ENCODE data around the gene CHST14.

GRCh38 chr15:40483919-40484318 is 13.1 kb downstream of the CHST14 start:
- TF ChIP-seq POLR2AphosphoS5 (IDR thresholded peaks at IDR 0.05; ENCODE audit: low read depth, low read length) (no peak), SAP30 (IDR thresholded peaks at IDR 0.05; ENCODE audit: insufficient read depth, insufficient replicate concordance, low read length) (no peak), JUN (IDR thresholded peaks at IDR 0.05; ENCODE audit: low read depth, low read length) (no peak), CTCF (IDR thresholded peaks at IDR 0.05; ENCODE audit: control extremely low read depth in 1 of 3, insufficient read depth in 1 of 3, low read depth in 1 of 3, low read length in 3 of 3) (no peak), POLR2A (IDR thresholded peaks at IDR 0.05; ENCODE audit: control extremely low read depth in 1 of 2, low read depth in 2 of 2, low read length in 2 of 2) (no peak), ATF3 (IDR thresholded peaks at IDR 0.05; ENCODE audit: insufficient read depth, low read depth, low read length) (no peak), RFX5 (IDR thresholded peaks at IDR 0.05; ENCODE audit: borderline replicate concordance, low read depth, low read length) (no peak), RNF2 (IDR thresholded peaks at IDR 0.05; ENCODE audit: borderline replicate concordance, low read depth, low read length, missing control alignments, poor library complexity, severe bottlenecking) (no peak), E2F6 (IDR thresholded peaks at IDR 0.05) (no peak)
